ENCODE data around the gene ANKRD63. TPM values are rescaled to one million over a fixed set of nuclear protein-coding genes. Genes with fewer than 3 reads are reported as not detected.

Gene ANKRD63
- total RNA-seq, 1 experiment from 2014 or later: not detected

GRCh38 chr15:40293905-40294895, 11.3 kb upstream of the ANKRD63 start:
- H3K4me1 Mint-ChIP-seq (ENCODE audit: insufficient read depth, unreplicated experiment): peaks cover 4% of the 10 kb centered on the region
- POLR2A ChIA-PET: interaction anchor here (1.8 kb wide), 1 partner anchor 8 kb away, joined by 4 read pairs; no protein-coding TSS in a partner anchor
- CTCF ChIA-PET: interaction anchor here (0.7 to 9.5 kb wide), 6 partner anchors 12 to 73 kb away, joined by 3 to 101 read pairs (median 6); no protein-coding TSS in a partner anchor
- H3K36me3 Mint-ChIP-seq (ENCODE audit: insufficient read depth, unreplicated experiment): peaks cover 4% of the 10 kb centered on the region
- DNase-seq (ENCODE audit: unreplicated experiment): no peak
- no peak overlapping the region for H3K4me3 Mint-ChIP-seq (ENCODE audit: unreplicated experiment)
- no peak for TF ChIP-seq CTCF (IDR thresholded peaks at IDR 0.05; ENCODE audit: unreplicated experiment)
- H3K27ac Mint-ChIP-seq (ENCODE audit: low read depth, unreplicated experiment): no peak overlapping the region
- peaks cover 19% of the 10 kb centered on the region for H3K27me3 Mint-ChIP-seq (ENCODE audit: insufficient read depth, unreplicated experiment)
- BruUV-seq (replicated peaks): no TSS peak
- peaks cover 3% of the 10 kb centered on the region for H3K9me3 Mint-ChIP-seq (ENCODE audit: unreplicated experiment)
- intact Hi-C loops (cut with micrococcal nuclease): no loop called here

- intact Hi-C loops (cut with micrococcal nuclease): no loop called here
- peaks cover 4% of the 10 kb centered on the region for H3K4me1 Mint-ChIP-seq (ENCODE audit: insufficient read depth, unreplicated experiment)
- H3K4me3 Mint-ChIP-seq (ENCODE audit: unreplicated experiment): no peak overlapping the region
- no peak overlapping the region for H3K27ac Mint-ChIP-seq (ENCODE audit: low read depth, unreplicated experiment)
- ChIA-PET POLR2A (interaction anchor here (1.8 kb wide), 1 partner anchor 9 kb away, joined by 4 read pairs; no protein-coding TSS in a partner anchor), CTCF (interaction anchor here (1.0 to 9.5 kb wide), 6 partner anchors 16 to 247 kb away, joined by 3 to 101 read pairs (median 4); no protein-coding TSS in a partner anchor)
- H3K36me3 Mint-ChIP-seq (ENCODE audit: insufficient read depth, unreplicated experiment): peaks cover 4% of the 10 kb centered on the region
- no peak for TF ChIP-seq CTCF (IDR thresholded peaks at IDR 0.05; ENCODE audit: unreplicated experiment)
- BruUV-seq (replicated peaks): no TSS peak
- peaks cover 19% of the 10 kb centered on the region for H3K27me3 Mint-ChIP-seq (ENCODE audit: insufficient read depth, unreplicated experiment)
- DNase-seq (ENCODE audit: unreplicated experiment): no peak
- no peaks in the 10 kb centered on the region for H3K9me3 Mint-ChIP-seq (ENCODE audit: unreplicated experiment)
Measured at GRCh38 chr15:40293006-40293405, 10.1 kb upstream of the ANKRD63 start.

- Mint-ChIP-seq H3K27ac (ENCODE audit: low read depth, unreplicated experiment) (no peak overlapping the region), H3K36me3 (ENCODE audit: insufficient read depth, unreplicated experiment) (peaks cover 4% of the 10 kb centered on the region), H3K4me1 (ENCODE audit: insufficient read depth, unreplicated experiment) (peaks cover 4% of the 10 kb centered on the region), H3K9me3 (ENCODE audit: unreplicated experiment) (no peaks in the 10 kb centered on the region), H3K4me3 (ENCODE audit: unreplicated experiment) (no peak overlapping the region), H3K27me3 (ENCODE audit: insufficient read depth, unreplicated experiment) (peaks cover 19% of the 10 kb centered on the region)
- no TSS peak for BruUV-seq (replicated peaks)
- ChIA-PET CTCF (interaction anchor here (1.0 to 9.5 kb wide), 7 partner anchors 15 to 247 kb away, joined by 3 to 101 read pairs (median 4); partner anchors contain the start of gene CCDC9B), POLR2A (interaction anchor here (1.8 kb wide), 1 partner anchor 10 kb away, joined by 4 read pairs; no protein-coding TSS in a partner anchor)
- DNase-seq (ENCODE audit: unreplicated experiment): no peak
- intact Hi-C loops (cut with micrococcal nuclease): no loop called here
- TF ChIP-seq CTCF (IDR thresholded peaks at IDR 0.05; ENCODE audit: unreplicated experiment): no peak
Measured at GRCh38 chr15:40292246-40292645, 9.4 kb upstream of the ANKRD63 start.
